Activated CD8-positive, alpha-beta memory T cell treated with anti-CD3 and anti-CD28 coated beads, Interleukin-2, amount 50 U/mL, for 24 hours (primary cell): ENCODE measurements around the gene PRRG2.

Source experiments
- DNase-seq: peaks from one replicate; pipeline ENCODE4 v3.0.0-alpha.2; 2020; ENCODE audit errors: extremely low read depth

PRRG2 gene

DNA sequence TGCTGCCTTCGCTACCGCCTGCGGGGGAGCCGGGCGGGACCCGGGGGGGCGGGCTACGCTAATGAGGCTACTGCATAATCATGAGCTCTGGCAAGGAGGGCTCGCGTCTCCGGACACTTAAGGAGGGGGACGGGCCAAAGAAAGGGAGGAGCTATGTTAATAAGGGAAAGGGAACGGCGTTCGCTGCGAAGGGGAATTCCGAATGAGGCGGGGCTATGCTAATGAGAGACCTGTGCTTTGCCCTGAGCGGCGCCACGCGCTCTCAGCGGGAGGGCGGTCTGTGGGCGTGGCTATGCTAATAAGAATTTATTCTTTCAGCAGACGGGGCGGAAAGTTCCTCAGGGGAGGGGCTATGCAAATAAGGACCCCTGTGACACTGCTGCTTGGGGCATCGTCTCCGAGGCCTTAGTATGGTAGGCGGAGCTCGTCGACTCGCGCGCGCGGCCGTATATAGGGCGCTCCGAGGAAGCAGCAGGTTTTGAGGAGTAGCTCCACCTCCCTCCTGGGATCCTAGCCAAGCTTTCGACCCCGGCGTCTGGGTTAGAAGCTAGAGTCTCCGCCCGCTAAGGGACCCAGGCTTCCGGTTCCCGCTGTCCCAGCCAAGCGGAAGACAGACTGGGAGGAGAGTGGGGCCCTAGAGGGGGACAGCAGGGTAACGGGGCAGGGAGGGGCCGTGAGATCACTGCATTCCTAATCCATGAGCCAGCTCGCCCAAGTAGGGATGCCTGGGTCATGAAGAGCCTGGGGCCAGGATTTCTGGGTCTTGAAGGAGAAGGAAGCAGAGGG, 59.2 kb downstream of the PRRG2 start, which contains the start of gene RRAS:
Gene RRAS, minus strand, starts transcription at position 31 of the 786 bp plus-strand sequence. CDS start 45 bp downstream, outside the sequence.
- peak; percentile 100 for DNase-seq
